HepG2 (cell line): ENCODE data around the gene TUBB4B. TPM values are rescaled to one million over a fixed set of nuclear protein-coding genes. Genes with fewer than 3 reads are reported as not detected.

Experiments
- CBX1 ChIP-seq: IDR thresholded peaks from one replicate; pipeline ENCODE4 v1.6.1; 2016; ENCODE audit warnings: antibody characterized with exemption, low read depth
- HDAC1 ChIP-seq: sonication (generic); formaldehyde crosslinking; IDR thresholded peaks from 2 replicates; pipeline ENCODE4 v1.5.1; 2020; ENCODE audit warnings: mild to moderate bottlenecking, missing genetic modification reagents
- HNF4G ChIP-seq, 2 experiments: sonication (generic) in 1 of 2; formaldehyde crosslinking in 1 of 2; IDR thresholded peaks; 2 replicates each; pipeline versions ENCODE4 v1.4.0 to v1.6.1; 2011 to 2020; ENCODE audit warnings: borderline replicate concordance in 2 of 2, low read depth in 2 of 2, mild to moderate bottlenecking in 2 of 2, low read length in 1 of 2, missing genetic modification reagents in 1 of 2, moderate library complexity in 1 of 2
- KDM4B ChIP-seq: sonication (generic); formaldehyde crosslinking; IDR thresholded peaks from 2 replicates; pipeline ENCODE4 v1.4.0; 2020; ENCODE audit warnings: missing genetic modification reagents
- NRL ChIP-seq: sonication (generic); formaldehyde crosslinking; IDR thresholded peaks from 2 replicates; pipeline ENCODE4 v1.5.0; 2020; ENCODE audit warnings: missing genetic modification reagents, mild to moderate bottlenecking, moderate library complexity, borderline replicate concordance
- PRDM10 ChIP-seq: sonication (generic); formaldehyde crosslinking; IDR thresholded peaks from 2 replicates; pipeline ENCODE4 v1.4.0; 2020; ENCODE audit warnings: low read depth, missing genetic modification reagents
- RNF219 ChIP-seq: sonication (generic); formaldehyde crosslinking; IDR thresholded peaks from 2 replicates; pipeline ENCODE4 v1.5.0; 2020; ENCODE audit warnings: mild to moderate bottlenecking, missing genetic modification reagents
- RXRB ChIP-seq: IDR thresholded peaks from 2 replicates; pipeline ENCODE4 v1.6.1; 2016; ENCODE audit warnings: borderline replicate concordance, missing genetic modification reagents, missing compliant biosample characterization
- SKI ChIP-seq: fragments of 450-650 bp; IDR thresholded peaks from one replicate; pipeline ENCODE4 v1.6.1; 2018; ENCODE audit warnings: mild to moderate bottlenecking; ENCODE audit not compliant: partially characterized antibody
- ZEB1 ChIP-seq: IDR thresholded peaks from 2 replicates; pipeline ENCODE4 v1.6.1; 2012; ENCODE audit warnings: mild to moderate bottlenecking, low read depth, inconsistent platforms; ENCODE audit not compliant: insufficient replicate concordance
- ZNF143 ChIP-seq: sonication (generic); formaldehyde crosslinking; IDR thresholded peaks from 2 replicates; pipeline ENCODE4 v1.4.0; 2020; ENCODE audit warnings: missing genetic modification reagents
- ZNF234 ChIP-seq: sonication (generic); formaldehyde crosslinking; conservative IDR thresholded peaks from 2 replicates; pipeline ENCODE4 v1.5.1; 2020; ENCODE audit warnings: mild to moderate bottlenecking, missing genetic modification reagents
- ZNF331 ChIP-seq: sonication (generic); formaldehyde crosslinking; IDR thresholded peaks from 2 replicates; pipeline ENCODE4 v1.4.0; 2020; ENCODE audit warnings: missing genetic modification reagents
- ZNF563 ChIP-seq: sonication (generic); formaldehyde crosslinking; IDR thresholded peaks from 2 replicates; pipeline ENCODE4 v1.8.0; 2022; ENCODE audit warnings: mild to moderate bottlenecking, moderate library complexity, missing genetic modification reagents
- ZNF609 ChIP-seq: sonication (generic); formaldehyde crosslinking; IDR thresholded peaks from 2 replicates; pipeline ENCODE4 v1.4.0; 2020; ENCODE audit warnings: mild to moderate bottlenecking, missing genetic modification reagents, borderline replicate concordance
- ZNF619 ChIP-seq: sonication (generic); formaldehyde crosslinking; IDR thresholded peaks from 2 replicates; pipeline ENCODE4 v1.4.0; 2020; ENCODE audit warnings: mild to moderate bottlenecking, missing genetic modification reagents
- ZNF740 ChIP-seq: sonication (generic); formaldehyde crosslinking; IDR thresholded peaks from 2 replicates; pipeline ENCODE4 v1.4.0; 2020; ENCODE audit warnings: missing genetic modification reagents
- polyA plus RNA-seq, 8 experiments: library from polyadenylated mRNA; depleted of rRNA in 3 of 8; stranded (reverse) in 7 of 8; unstranded in 1 of 8; fragments of >200 nt; fragmentation: Illumina TruSeq in 4 of 8; extraction: Trizol in 4 of 8; gene quantifications; 2 replicates each; pipeline versions ENCODE4 v1.2.1 to v1.2.3, GENCODE V29; 2011 to 2016; ENCODE audit warnings: low read depth in 4 of 8, missing spikeins in 1 of 8, mixed read lengths in 1 of 8; ENCODE audit not compliant: insufficient read depth in 1 of 8
- total RNA-seq, 5 experiments: library from RNA; depleted of rRNA; stranded (reverse); fragments of >200 nt; fragmentation: Illumina TruSeq; extraction: Trizol; gene quantifications; 2 replicates each; pipeline ENCODE4 v1.2.3, GENCODE V29; 2016; ENCODE audit warnings: low read depth in 1 of 5

Gene TUBB4B
- total and polyA plus RNA-seq, 2 of the 13 experiments (the other 11 are each of a cell fraction or from before 2014, with no cell fraction given): 182 to 412 TPM

- 0 out of 2 replicates have a peak, but pooled peaks have one; percentile 47 for TF ChIP-seq RNF219 (CRISPR knock-in tag)
- TF ChIP-seq ZNF234 (CRISPR knock-in tag): 0 out of 2 replicates have a peak, but pooled peaks have one; percentile 19
- no peak for TF ChIP-seq ZNF563
- peak; percentile 14; the same call in 1 of the 2 replicates for TF ChIP-seq ZNF609 (CRISPR knock-in tag)
- TF ChIP-seq CBX1: peak; percentile 33
- peak; percentile 74; the same call in 1 of the 2 replicates for TF ChIP-seq ZNF619 (CRISPR knock-in tag)
- peak; percentile 83 for TF ChIP-seq HDAC1 (CRISPR knock-in tag)
- TF ChIP-seq HNF4G (IDR thresholded peaks at IDR 0.05; ENCODE audit: borderline replicate concordance, low read depth, low read length): 0 out of 2 replicates have a peak, but pooled peaks have one; percentile 5
- TF ChIP-seq HNF4G (CRISPR knock-in tag; IDR thresholded peaks at IDR 0.05; ENCODE audit: borderline replicate concordance, low read depth): no peak; the same call in 1 of the 2 replicates
- TF ChIP-seq SKI: peak; percentile 40
- peak; percentile 73 for TF ChIP-seq ZEB1
- TF ChIP-seq ZNF331 (CRISPR knock-in tag): peak; percentile 41; the same call in 1 of the 2 replicates
- TF ChIP-seq NRL (CRISPR knock-in tag): 0 out of 2 replicates have a peak, but pooled peaks have one; percentile 32
- peak; percentile 69; the same call in 1 of the 2 replicates for TF ChIP-seq RXRB
- TF ChIP-seq ZNF740: peak; percentile 40
- peak; percentile 10; the same call in 1 of the 2 replicates for TF ChIP-seq KDM4B (CRISPR knock-in tag)
- peak; percentile 52 for TF ChIP-seq ZNF143 (CRISPR knock-in tag)
- peak; percentile 83; the same call in 1 of the 2 replicates for TF ChIP-seq PRDM10 (CRISPR knock-in tag)
These were observed 36.4 kb downstream of the TUBB4B start, which contains the start of gene TOR4A (continued) for GRCh38 chr9:137277329-137278041.
